PFSK-1 (cell line): ENCODE measurements around the gene AVP.

Source experiments
- POLR2AphosphoS5 ChIP-seq: IDR thresholded peaks from 2 replicates; pipeline ENCODE4 v1.6.1; 2012; ENCODE audit warnings: low read depth, mild to moderate bottlenecking, control low read depth, low read length, moderate library complexity
- TAF1 ChIP-seq: IDR thresholded peaks from 2 replicates; pipeline ENCODE4 v1.6.1; 2012; ENCODE audit warnings: low read length, control low read depth, borderline replicate concordance; ENCODE audit not compliant: insufficient read depth

DNA sequence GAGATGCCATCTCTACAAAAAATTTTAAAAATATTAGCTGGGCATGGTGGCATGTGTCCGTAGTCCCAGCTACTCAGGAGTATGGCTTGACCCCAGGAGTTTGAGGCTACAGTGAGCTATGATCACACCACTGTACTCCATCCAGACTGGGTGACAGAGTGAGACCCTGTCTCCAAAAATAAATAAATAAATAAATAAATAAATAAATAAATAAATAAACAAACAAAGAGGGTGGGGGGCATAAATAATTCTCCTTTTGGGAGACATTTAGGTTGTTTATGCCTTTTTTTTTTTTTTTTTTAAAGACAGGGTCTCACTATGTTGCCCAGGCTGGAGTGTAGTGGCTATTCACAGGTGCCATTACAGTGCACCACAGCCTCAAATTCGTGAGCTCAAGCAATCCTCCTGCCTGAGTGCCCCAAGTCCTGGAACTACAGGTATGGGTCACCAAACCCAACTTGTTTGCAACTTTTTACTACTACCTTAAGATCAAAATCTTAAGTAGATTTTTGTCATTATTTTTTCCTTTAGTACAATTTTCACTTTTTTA lies 45.6 kb upstream of the AVP start:
- TF ChIP-seq TAF1 = no peak
- no peak for TF ChIP-seq POLR2AphosphoS5
